ENCODE data around the gene ITIH3. TPM values are rescaled to one million over a fixed set of nuclear protein-coding genes. Genes with fewer than 3 reads are reported as not detected.

Gene ITIH3
- total and polyA plus RNA-seq, 2 experiments from 2014 or later, result 63.3 to 66.9 TPM

- no peak overlapping the region for H3K4me2 ChIP-seq
- no peaks in the 10 kb centered on the region for H3K9me2 ChIP-seq (replicated peaks; ENCODE audit: insufficient read depth)
- no peaks in the 10 kb centered on the region for H4K20me1 ChIP-seq (ENCODE audit: insufficient read depth, poor library complexity, severe bottlenecking)
- no peak overlapping the region for H3K4me3 ChIP-seq
- no peak overlapping the region for H2AFZ ChIP-seq
- WGBS (ENCODE audit: low lambda C conversion rate, missing lambda C conversion rate), result 81% methylated on average over 5 of the region's 5 CpGs
- H3K9me3 ChIP-seq (ENCODE audit: low read depth), result no peaks in the 10 kb centered on the region
- H3K27me3 ChIP-seq, result no peaks in the 10 kb centered on the region
- H3K4me1 ChIP-seq (ENCODE audit: insufficient read depth), result no peaks in the 10 kb centered on the region
- H3K36me3 ChIP-seq (replicated peaks; ENCODE audit: insufficient read depth, low read depth), result no peaks in the 10 kb centered on the region
- no peak overlapping the region for H3K27ac ChIP-seq
- TF ChIP-seq EZH2 (IDR thresholded peaks at IDR 0.05; ENCODE audit: borderline replicate concordance) (no peak), CTCF (IDR thresholded peaks at IDR 0.05; ENCODE audit: poor library complexity) (no peak)
- DNase-seq (ENCODE audit: low spot score), result no peak
- H3K79me2 ChIP-seq, result no peaks in the 10 kb centered on the region
These were observed 7.2 kb downstream of the ITIH3 start for GRCh38 chr3:52801839-52802238.

- DNase-seq (ENCODE audit: low spot score), result no peak
- 87% methylated on average over 18 of the region's 19 CpGs for WGBS (ENCODE audit: low lambda C conversion rate, missing lambda C conversion rate)
- H3K36me3 ChIP-seq (replicated peaks; ENCODE audit: insufficient read depth, low read depth), result no peaks in the 10 kb centered on the region
- no peak overlapping the region for H3K4me3 ChIP-seq
- H3K9me2 ChIP-seq (replicated peaks; ENCODE audit: insufficient read depth), result no peaks in the 10 kb centered on the region
- no peaks in the 10 kb centered on the region for H3K4me1 ChIP-seq (ENCODE audit: insufficient read depth)
- H4K20me1 ChIP-seq (ENCODE audit: insufficient read depth, poor library complexity, severe bottlenecking), result no peaks in the 10 kb centered on the region
- TF ChIP-seq EZH2 (IDR thresholded peaks at IDR 0.05; ENCODE audit: borderline replicate concordance) (no peak), EZH2phosphoT487 (IDR thresholded peaks at IDR 0.05; ENCODE audit: low read depth, severe bottlenecking, unreplicated experiment) (no peak), CTCF (IDR thresholded peaks at IDR 0.05; ENCODE audit: poor library complexity) (no peak)
- H3K27ac ChIP-seq, result no peak overlapping the region
- H3K27me3 ChIP-seq, result no peaks in the 10 kb centered on the region
- no peak overlapping the region for H2AFZ ChIP-seq
- H3K9me3 ChIP-seq (ENCODE audit: low read depth), result no peaks in the 10 kb centered on the region
- no peaks in the 10 kb centered on the region for H3K79me2 ChIP-seq
- H3K4me2 ChIP-seq, result no peak overlapping the region
These were observed 10.9 kb downstream of the ITIH3 start for GRCh38 chr3:52805270-52806039.

- no peaks in the 10 kb centered on the region for H3K9me3 ChIP-seq (ENCODE audit: low read depth)
- no peak overlapping the region for H3K27ac ChIP-seq
- no peak for TF ChIP-seq EZH2phosphoT487 (IDR thresholded peaks at IDR 0.05; ENCODE audit: low read depth, severe bottlenecking, unreplicated experiment)
- TF ChIP-seq EZH2 (IDR thresholded peaks at IDR 0.05; ENCODE audit: borderline replicate concordance), result no peak
- TF ChIP-seq CTCF (IDR thresholded peaks at IDR 0.05; ENCODE audit: poor library complexity), result no peak
- no peaks in the 10 kb centered on the region for H3K4me1 ChIP-seq (ENCODE audit: insufficient read depth)
- H3K4me2 ChIP-seq, result no peak overlapping the region
- H3K4me3 ChIP-seq, result no peak overlapping the region
- H3K9me2 ChIP-seq (replicated peaks; ENCODE audit: insufficient read depth), result no peaks in the 10 kb centered on the region
- H4K20me1 ChIP-seq (ENCODE audit: insufficient read depth, poor library complexity, severe bottlenecking), result no peaks in the 10 kb centered on the region
- 69% methylated on average over 2 of the region's 2 CpGs for WGBS (ENCODE audit: low lambda C conversion rate, missing lambda C conversion rate)
- H2AFZ ChIP-seq, result no peak overlapping the region
- H3K36me3 ChIP-seq (replicated peaks; ENCODE audit: insufficient read depth, low read depth), result no peaks in the 10 kb centered on the region
- no peaks in the 10 kb centered on the region for H3K27me3 ChIP-seq
- no peak for DNase-seq (ENCODE audit: low spot score)
- H3K79me2 ChIP-seq, result no peaks in the 10 kb centered on the region
These were observed 14.6 kb downstream of the ITIH3 start for GRCh38 chr3:52809149-52809548.
